Mammary epithelial cell (primary cell): Measurements from ENCODE around the gene FGD5.

ENCODE experiments used
- CTCF ChIP-seq, 2 donors: IDR thresholded peaks in 1 of 2; conservative IDR thresholded peaks in 1 of 2; 2 replicates each; pipeline ENCODE4 v1.5.1; 2011 to 2012; ENCODE audit warnings: inconsistent platforms in 2 of 2, low read length in 2 of 2, mild to moderate bottlenecking in 2 of 2, control low read depth in 1 of 2, low read depth in 1 of 2; ENCODE audit not compliant: insufficient read depth in 1 of 2; ENCODE audit errors: extremely low read depth in 1 of 2
- EZH2 ChIP-seq: IDR thresholded peaks from 2 replicates; pipeline ENCODE4 v1.6.1; 2012; ENCODE audit warnings: low read length, inconsistent platforms, borderline replicate concordance

GRCh38 chr3:14836049-14836468, 17.3 kb downstream of the FGD5 start:
- TF ChIP-seq CTCF (conservative IDR thresholded peaks at IDR 0.05 in 1 of 2, IDR thresholded peaks at IDR 0.05 in 1 of 2; ENCODE audit: extremely low read depth in 1 of 2, insufficient read depth in 1 of 2, low read depth in 1 of 2, low read length in 2 of 2) (no peak), EZH2 (no peak)
